Adrenal gland (tissue), 5 donors: ENCODE measurements around the gene ZNF48.

Experiments
- CTCF ChIP-seq, 6 experiments: fragments of 450-650 bp in 4 of 6; fragments of 200-600 bp in 2 of 6; sonication (generic) in 1 of 6; IDR thresholded peaks; 1 replicate in 5 of 6; 2 replicates in 1 of 6; pipeline versions ENCODE4 v1.5.1 to v1.8.0; 2016 to 2021; ENCODE audit warnings: antibody characterized with exemption in 6 of 6, mild to moderate bottlenecking in 2 of 6, moderate library complexity in 1 of 6
- POLR2A ChIP-seq, 2 donors: fragments of 450-650 bp; IDR thresholded peaks; one replicate each; pipeline ENCODE4 v1.6.1; 2017; ENCODE audit warnings: antibody characterized with exemption in 2 of 2, mild to moderate bottlenecking in 2 of 2, moderate library complexity in 1 of 2
- donor health status: DM: no; HTN: no; CAD: no.

- TF ChIP-seq CTCF (IDR thresholded peaks at IDR 0.05) (peak in 1 of 6 experiments; percentile 7), POLR2A (IDR thresholded peaks at IDR 0.05) (no peak)
Observed at GRCh38 chr16:30352488-30353401, 42.5 kb upstream of the ZNF48 start.
